Liver (tissue), 9 donors: Measurements from ENCODE around the gene ZNF599. TPM values are rescaled to one million over a fixed set of nuclear protein-coding genes. Genes with fewer than 3 reads are reported as not detected.

Experiments used
- DNase-seq: peaks from one replicate; pipeline ENCODE4 v3.0.0-alpha.2; 2017; ENCODE audit warnings: low spot score
- H3K27ac ChIP-seq, 2 donors: one replicate each; pipeline ENCODE4 v1.7.0; 2013; ENCODE audit warnings: inconsistent platforms in 2 of 2, low read length in 2 of 2, control low read depth in 1 of 2, low read depth in 1 of 2, mild to moderate bottlenecking in 1 of 2
- H3K27me3 ChIP-seq, 4 donors: one replicate each; pipeline versions ENCODE4 v1.6.1 to v1.7.0; 2013; ENCODE audit warnings: low read length in 3 of 4, inconsistent platforms in 1 of 4, mild to moderate bottlenecking in 1 of 4, moderate library complexity in 1 of 4; ENCODE audit not compliant: control insufficient read depth in 4 of 4, insufficient read depth in 4 of 4
- H3K36me3 ChIP-seq, 4 donors: one replicate each; pipeline versions ENCODE4 v1.6.1 to v1.7.0; 2013; ENCODE audit warnings: low read length in 3 of 4, mild to moderate bottlenecking in 3 of 4, low read depth in 1 of 4, moderate library complexity in 1 of 4; ENCODE audit not compliant: control insufficient read depth in 4 of 4, insufficient read depth in 3 of 4
- H3K4me1 ChIP-seq, 4 donors: one replicate each; pipeline versions ENCODE4 v1.6.1 to v1.7.0; 2013; ENCODE audit warnings: low read length in 3 of 4, mild to moderate bottlenecking in 3 of 4, moderate library complexity in 1 of 4; ENCODE audit not compliant: control insufficient read depth in 4 of 4, insufficient read depth in 4 of 4
- H3K4me3 ChIP-seq, 3 donors: one replicate each; pipeline versions ENCODE4 v1.6.1 to v1.7.0; 2013; ENCODE audit warnings: low read length in 3 of 3, control low read depth in 1 of 3, low read depth in 1 of 3, mild to moderate bottlenecking in 1 of 3
- H3K9ac ChIP-seq, 2 donors: one replicate each; pipeline ENCODE4 v1.7.0; 2013; ENCODE audit warnings: low read length in 2 of 2, mild to moderate bottlenecking in 2 of 2, moderate library complexity in 2 of 2, control low read depth in 1 of 2, low read depth in 1 of 2
- H3K9me3 ChIP-seq, 4 donors: one replicate each; pipeline versions ENCODE4 v1.6.1 to v1.7.0; 2013; ENCODE audit warnings: low read length in 3 of 4; ENCODE audit not compliant: control insufficient read depth in 4 of 4
- ATF3 ChIP-seq: IDR thresholded peaks from 2 replicates; pipeline ENCODE4 v1.6.1; 2016; ENCODE audit warnings: antibody characterized with exemption
- FOXA1 ChIP-seq: IDR thresholded peaks from 2 replicates; pipeline ENCODE4 v1.6.1; 2016; ENCODE audit warnings: antibody characterized with exemption
- FOXA2 ChIP-seq: IDR thresholded peaks from 2 replicates; pipeline ENCODE4 v1.6.1; 2016; ENCODE audit warnings: antibody characterized with exemption
- GABPA ChIP-seq, 2 donors: IDR thresholded peaks in 1 of 2; conservative IDR thresholded peaks in 1 of 2; 2 replicates each; pipeline ENCODE4 v1.6.1; 2016; ENCODE audit warnings: antibody characterized with exemption in 2 of 2, mild to moderate bottlenecking in 1 of 2, moderate library complexity in 1 of 2
- HNF4A ChIP-seq, 2 donors: conservative IDR thresholded peaks; 2 replicates each; pipeline ENCODE4 v1.6.1; 2016; ENCODE audit warnings: antibody characterized with exemption in 2 of 2, mild to moderate bottlenecking in 2 of 2
- JUND ChIP-seq, 2 donors: IDR thresholded peaks; 2 replicates each; pipeline ENCODE4 v1.6.1; 2016; ENCODE audit warnings: antibody characterized with exemption in 2 of 2
- MAX ChIP-seq: IDR thresholded peaks from 2 replicates; pipeline ENCODE4 v1.6.1; 2016; ENCODE audit warnings: antibody characterized with exemption
- NR2F2 ChIP-seq: IDR thresholded peaks from 2 replicates; pipeline ENCODE4 v1.6.1; 2016; ENCODE audit warnings: antibody characterized with exemption
- RAD21 ChIP-seq, 2 donors: IDR thresholded peaks; 2 replicates each; pipeline ENCODE4 v1.6.1; 2016; ENCODE audit warnings: antibody characterized with exemption in 2 of 2, mild to moderate bottlenecking in 2 of 2
- SP1 ChIP-seq: IDR thresholded peaks from 2 replicates; pipeline ENCODE4 v1.6.1; 2018; ENCODE audit warnings: antibody characterized with exemption, mild to moderate bottlenecking
- TAF1 ChIP-seq: conservative IDR thresholded peaks from 2 replicates; pipeline ENCODE4 v1.6.1; 2016; ENCODE audit warnings: antibody characterized with exemption, mild to moderate bottlenecking
- YY1 ChIP-seq: IDR thresholded peaks from 2 replicates; pipeline ENCODE4 v1.6.1; 2016; ENCODE audit warnings: antibody characterized with exemption, mild to moderate bottlenecking
- WGBS: extraction: QIAGEN DNeasy Blood & Tissue Kit; methylation state at CpG from one replicate; pipeline ENCODE4 v1.1.7; 2013; 5-methylcytosine and 5-hydroxymethylcytosine counted together
- polyA plus RNA-seq, 2 donors: library from polyadenylated mRNA; stranded (reverse) in 1 of 2; unstranded in 1 of 2; fragments of 200-250 nt in 1 of 2; fragments of >200 nt in 1 of 2; fragmentation: Nextera tagmentation in 1 of 2; extraction: Ambion mirVana in 1 of 2; gene quantifications; one replicate each; pipeline versions ENCODE4 v1.2.1 to v1.2.3, GENCODE V29; 2013 to 2015
- total RNA-seq, 2 donors: library from RNA; depleted of rRNA; stranded (reverse); fragments of >200 nt; gene quantifications; one replicate each; pipeline ENCODE4 v1.2.3, GENCODE V29; 2014
- TF ChIP-seq, protein P1 (sequence below): fragments of 150-350 bp; IDR thresholded peaks from 2 replicates; pipeline ENCODE4 v1.5.1; 2017; ENCODE audit warnings: improper control_type of control experiment, low read depth, low read length; ENCODE audit not compliant: missing input control
- TF ChIP-seq, protein P2 (sequence below): IDR thresholded peaks from 2 replicates; pipeline ENCODE4 v1.6.1; 2016; ENCODE audit warnings: antibody characterized with exemption
- TF ChIP-seq, protein P3 (sequence below): IDR thresholded peaks from 2 replicates; pipeline ENCODE4 v1.6.1; 2016; ENCODE audit warnings: antibody characterized with exemption, mild to moderate bottlenecking
- donor health status: healthy.
- donor health status: healthy.
- donor health status: healthy.
- donor health status: healthy.
- donor health status: healthy.

ZNF599 gene
- total and polyA plus RNA-seq, 4 donors: 1.5 to 2.6 (median 2.1) TPM

DNA sequence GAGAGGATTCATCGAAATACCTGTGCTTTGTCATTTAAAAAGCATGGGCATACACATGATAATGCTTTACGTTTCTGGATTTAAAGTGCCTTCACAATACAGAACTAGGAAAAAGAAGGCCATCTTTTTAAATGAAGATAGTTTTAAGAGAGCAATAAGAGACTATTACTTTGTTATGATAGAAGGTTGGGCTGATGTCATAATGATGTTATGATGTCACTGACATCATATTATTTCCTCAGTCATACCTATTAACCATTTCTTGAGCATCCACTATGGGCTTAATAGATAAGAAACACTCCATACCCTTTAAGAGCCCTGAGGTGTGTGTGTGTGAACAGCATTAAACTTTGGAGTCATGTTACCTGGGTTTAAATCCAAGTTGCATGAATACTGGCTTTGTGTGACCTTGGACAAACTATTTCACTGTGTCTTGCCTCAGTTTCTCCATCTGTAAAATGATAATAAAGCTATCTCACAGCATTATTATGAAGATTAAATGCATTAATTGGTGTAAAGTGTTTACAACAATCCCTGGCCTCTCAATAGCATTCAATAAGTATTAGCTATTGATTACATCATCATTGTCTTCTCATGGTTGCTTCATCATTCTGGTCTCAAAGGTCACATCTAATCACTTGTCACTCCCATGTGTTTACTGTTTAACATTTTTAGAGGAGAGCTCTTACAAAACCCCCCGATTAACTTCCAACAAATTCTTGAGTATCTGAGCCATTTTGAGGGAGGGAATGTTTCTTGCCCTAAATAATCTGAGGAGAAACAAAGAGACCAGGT is 27.9 kb downstream of the ZNF599 start:
- peak in 1 of 2 donors; percentile 29 for TF ChIP-seq HNF4A (conservative IDR thresholded peaks at IDR 0.05)
- TF ChIP-seq RAD21 (IDR thresholded peaks at IDR 0.05): no peak
- TF ChIP-seq FOXA2: no peak
- DNase-seq: no peak
- H3K9ac ChIP-seq: no peak overlapping the region
- H3K27ac ChIP-seq: no peak overlapping the region
- peaks cover 7 to 30% (median 23%) of the 10 kb centered on the region in 4 donors for H3K36me3 ChIP-seq
- H3K4me3 ChIP-seq: peak overlapping the region in 1 of 3 donors; percentile 16
- no peaks in the 10 kb centered on the region for H3K27me3 ChIP-seq
- peaks cover 32 to 89% (median 58%) of the 10 kb centered on the region in 4 donors for H3K9me3 ChIP-seq
- 76% methylated on average over 3 of the region's 3 CpGs for WGBS
- H3K4me1 ChIP-seq: no peaks in the 10 kb centered on the region

DNA sequence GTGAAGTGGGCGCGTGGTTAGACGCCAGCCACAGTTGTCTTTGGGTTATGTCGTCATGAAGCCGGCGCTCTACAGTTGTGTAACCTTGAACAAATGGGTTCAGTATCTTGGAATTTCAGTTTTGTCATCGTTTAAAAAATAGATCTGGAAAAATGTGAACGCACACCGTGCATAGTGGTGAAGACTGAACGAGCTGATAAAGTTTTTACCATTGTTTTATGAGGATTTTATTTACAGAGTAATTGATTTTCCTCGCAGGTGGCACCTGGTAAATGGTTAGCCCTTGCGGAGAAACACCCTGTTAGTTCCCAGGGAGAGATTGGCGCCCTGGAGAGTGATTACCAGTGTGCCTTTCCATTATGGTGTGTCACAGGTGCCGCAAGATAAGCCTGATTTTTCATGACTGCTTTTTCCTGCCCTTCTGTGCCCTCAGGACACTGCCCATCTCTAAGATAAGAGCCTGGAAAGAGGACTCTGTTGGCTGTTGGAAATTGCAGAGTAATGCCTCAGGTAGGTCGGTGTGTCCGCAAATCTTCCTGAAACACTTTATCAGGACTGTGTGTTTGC is 38.4 kb downstream of the ZNF599 start:
- Histone ChIP-seq H3K4me3 (peak overlapping the region; percentile 86 to 97 (median 91)), H3K27me3 (no peaks in the 10 kb centered on the region), H3K36me3 (peaks cover 8 to 40% (median 34%) of the 10 kb centered on the region in 4 donors), H3K9me3 (peaks cover 13 to 34% (median 20%) of the 10 kb centered on the region in 4 donors), H3K27ac (peak overlapping the region; percentile 98), H3K4me1 (peaks cover 5 to 18% (median 15%) of the 10 kb centered on the region in 4 donors), H3K9ac (peak overlapping the region; percentile 81 to 91)
- WGBS: 9% methylated on average over 16 of the region's 16 CpGs
- TF ChIP-seq HNF4A (conservative IDR thresholded peaks at IDR 0.05) (no peak), MAX (no peak), FOXA1 (no peak), JUND (IDR thresholded peaks at IDR 0.05) (no peak), SP1 (no peak), YY1 (no peak), ATF3 (no peak), TAF1 (no peak), RAD21 (IDR thresholded peaks at IDR 0.05) (no peak), NR2F2 (no peak), GABPA (IDR thresholded peaks at IDR 0.05 in 1 of 2, conservative IDR thresholded peaks at IDR 0.05 in 1 of 2) (no peak), FOXA2 (no peak)
- TF ChIP-seq, protein P1, sequence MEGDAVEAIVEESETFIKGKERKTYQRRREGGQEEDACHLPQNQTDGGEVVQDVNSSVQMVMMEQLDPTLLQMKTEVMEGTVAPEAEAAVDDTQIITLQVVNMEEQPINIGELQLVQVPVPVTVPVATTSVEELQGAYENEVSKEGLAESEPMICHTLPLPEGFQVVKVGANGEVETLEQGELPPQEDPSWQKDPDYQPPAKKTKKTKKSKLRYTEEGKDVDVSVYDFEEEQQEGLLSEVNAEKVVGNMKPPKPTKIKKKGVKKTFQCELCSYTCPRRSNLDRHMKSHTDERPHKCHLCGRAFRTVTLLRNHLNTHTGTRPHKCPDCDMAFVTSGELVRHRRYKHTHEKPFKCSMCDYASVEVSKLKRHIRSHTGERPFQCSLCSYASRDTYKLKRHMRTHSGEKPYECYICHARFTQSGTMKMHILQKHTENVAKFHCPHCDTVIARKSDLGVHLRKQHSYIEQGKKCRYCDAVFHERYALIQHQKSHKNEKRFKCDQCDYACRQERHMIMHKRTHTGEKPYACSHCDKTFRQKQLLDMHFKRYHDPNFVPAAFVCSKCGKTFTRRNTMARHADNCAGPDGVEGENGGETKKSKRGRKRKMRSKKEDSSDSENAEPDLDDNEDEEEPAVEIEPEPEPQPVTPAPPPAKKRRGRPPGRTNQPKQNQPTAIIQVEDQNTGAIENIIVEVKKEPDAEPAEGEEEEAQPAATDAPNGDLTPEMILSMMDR: no peak
- TF ChIP-seq, protein P2, sequence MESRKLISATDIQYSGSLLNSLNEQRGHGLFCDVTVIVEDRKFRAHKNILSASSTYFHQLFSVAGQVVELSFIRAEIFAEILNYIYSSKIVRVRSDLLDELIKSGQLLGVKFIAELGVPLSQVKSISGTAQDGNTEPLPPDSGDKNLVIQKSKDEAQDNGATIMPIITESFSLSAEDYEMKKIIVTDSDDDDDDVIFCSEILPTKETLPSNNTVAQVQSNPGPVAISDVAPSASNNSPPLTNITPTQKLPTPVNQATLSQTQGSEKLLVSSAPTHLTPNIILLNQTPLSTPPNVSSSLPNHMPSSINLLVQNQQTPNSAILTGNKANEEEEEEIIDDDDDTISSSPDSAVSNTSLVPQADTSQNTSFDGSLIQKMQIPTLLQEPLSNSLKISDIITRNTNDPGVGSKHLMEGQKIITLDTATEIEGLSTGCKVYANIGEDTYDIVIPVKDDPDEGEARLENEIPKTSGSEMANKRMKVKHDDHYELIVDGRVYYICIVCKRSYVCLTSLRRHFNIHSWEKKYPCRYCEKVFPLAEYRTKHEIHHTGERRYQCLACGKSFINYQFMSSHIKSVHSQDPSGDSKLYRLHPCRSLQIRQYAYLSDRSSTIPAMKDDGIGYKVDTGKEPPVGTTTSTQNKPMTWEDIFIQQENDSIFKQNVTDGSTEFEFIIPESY: no peak
- TF ChIP-seq, protein P3, sequence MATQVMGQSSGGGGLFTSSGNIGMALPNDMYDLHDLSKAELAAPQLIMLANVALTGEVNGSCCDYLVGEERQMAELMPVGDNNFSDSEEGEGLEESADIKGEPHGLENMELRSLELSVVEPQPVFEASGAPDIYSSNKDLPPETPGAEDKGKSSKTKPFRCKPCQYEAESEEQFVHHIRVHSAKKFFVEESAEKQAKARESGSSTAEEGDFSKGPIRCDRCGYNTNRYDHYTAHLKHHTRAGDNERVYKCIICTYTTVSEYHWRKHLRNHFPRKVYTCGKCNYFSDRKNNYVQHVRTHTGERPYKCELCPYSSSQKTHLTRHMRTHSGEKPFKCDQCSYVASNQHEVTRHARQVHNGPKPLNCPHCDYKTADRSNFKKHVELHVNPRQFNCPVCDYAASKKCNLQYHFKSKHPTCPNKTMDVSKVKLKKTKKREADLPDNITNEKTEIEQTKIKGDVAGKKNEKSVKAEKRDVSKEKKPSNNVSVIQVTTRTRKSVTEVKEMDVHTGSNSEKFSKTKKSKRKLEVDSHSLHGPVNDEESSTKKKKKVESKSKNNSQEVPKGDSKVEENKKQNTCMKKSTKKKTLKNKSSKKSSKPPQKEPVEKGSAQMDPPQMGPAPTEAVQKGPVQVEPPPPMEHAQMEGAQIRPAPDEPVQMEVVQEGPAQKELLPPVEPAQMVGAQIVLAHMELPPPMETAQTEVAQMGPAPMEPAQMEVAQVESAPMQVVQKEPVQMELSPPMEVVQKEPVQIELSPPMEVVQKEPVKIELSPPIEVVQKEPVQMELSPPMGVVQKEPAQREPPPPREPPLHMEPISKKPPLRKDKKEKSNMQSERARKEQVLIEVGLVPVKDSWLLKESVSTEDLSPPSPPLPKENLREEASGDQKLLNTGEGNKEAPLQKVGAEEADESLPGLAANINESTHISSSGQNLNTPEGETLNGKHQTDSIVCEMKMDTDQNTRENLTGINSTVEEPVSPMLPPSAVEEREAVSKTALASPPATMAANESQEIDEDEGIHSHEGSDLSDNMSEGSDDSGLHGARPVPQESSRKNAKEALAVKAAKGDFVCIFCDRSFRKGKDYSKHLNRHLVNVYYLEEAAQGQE: no peak
- peak; percentile 34 for DNase-seq
